ENCODE measurements around the gene TMEM238L.

Gene TMEM238L

DNA sequence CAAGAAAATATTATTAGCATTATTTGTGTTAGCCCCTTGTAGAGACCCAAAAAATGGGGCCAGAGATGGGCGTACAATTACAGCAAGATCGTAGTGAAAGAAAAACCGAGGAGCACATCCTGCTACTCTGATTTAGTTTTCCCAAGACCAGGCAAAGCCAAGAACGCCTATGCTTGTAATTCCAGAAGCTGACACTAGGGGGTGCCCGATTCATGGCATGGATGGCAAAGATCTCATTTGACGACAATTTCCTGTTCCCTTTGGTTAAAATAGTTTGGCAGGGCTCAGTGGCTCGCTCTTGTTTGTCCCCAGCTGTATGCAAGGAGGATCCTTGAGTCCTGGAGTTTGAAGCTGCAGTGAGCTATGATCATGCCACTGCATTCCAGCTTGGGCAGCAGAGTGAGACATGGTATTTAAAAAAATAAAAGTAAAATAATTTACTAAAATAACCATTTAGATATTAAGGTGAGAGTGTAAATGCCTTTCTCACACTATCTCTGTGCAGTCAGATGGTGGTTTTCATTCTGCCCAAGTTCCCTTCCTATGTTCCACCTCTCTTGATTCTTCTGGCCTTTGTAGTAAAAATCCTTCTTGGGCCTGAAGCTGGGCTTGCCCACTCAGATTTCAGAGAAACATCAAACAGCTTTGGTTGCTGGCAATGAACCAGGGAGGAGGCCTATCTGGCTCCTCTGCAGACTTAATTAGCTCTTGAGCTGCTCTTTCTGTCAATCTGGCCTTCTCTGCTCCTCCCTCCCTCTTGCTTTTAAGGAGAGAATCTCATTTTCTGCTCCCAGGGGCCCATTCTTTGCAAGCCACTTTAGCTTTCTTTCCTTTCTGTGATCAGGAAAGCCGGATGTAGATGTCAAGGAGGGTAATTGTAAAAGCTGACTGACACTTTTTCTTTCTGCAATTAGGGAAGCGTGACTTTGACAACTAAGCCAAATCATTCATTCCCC, 31.2 kb downstream of the TMEM238L start:
- DNase-seq: peak in 1 of 3 experiments; percentile 18

DNA sequence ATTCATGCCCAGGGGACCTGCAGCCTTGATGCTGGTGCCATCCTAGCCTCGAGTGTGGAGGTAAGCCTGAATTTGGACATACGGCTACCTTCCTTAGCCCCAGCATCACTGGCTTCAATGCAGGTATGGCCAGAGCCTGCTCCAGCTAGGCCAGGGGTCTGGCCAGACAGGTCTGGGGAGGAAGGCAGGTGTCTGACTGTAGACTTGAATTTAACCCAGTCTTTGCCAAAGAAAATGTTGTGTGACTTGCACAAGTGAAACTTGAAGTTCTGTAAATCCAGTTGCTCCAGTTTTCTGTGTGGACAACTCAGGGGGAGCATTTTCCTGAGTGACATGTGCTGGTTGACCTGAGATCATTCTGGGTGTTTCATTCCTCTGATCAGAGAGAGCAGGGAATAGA, 32.8 kb downstream of the TMEM238L start:
- DNase-seq: no peak

DNA sequence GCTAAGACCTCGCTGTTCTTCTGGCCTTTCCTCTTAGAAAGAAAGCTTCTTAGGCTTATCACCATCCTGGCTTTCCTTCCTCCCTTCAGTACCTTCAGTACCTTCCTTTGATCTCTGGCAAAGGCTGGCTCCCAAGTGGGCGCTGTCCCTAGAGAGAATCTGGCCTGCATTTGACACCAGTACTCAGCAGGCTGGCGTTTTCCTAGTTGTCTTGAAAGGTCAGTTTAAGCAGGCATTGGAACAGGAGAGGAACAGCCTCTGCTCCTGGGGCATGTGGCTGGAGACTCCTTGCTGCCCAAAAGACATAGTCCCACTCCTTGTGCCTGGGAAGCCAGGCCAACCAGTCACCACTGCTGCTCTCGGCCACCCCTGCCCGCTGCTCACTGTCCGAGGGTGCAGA, 34.1 kb downstream of the TMEM238L start:
- no peak for DNase-seq

DNA sequence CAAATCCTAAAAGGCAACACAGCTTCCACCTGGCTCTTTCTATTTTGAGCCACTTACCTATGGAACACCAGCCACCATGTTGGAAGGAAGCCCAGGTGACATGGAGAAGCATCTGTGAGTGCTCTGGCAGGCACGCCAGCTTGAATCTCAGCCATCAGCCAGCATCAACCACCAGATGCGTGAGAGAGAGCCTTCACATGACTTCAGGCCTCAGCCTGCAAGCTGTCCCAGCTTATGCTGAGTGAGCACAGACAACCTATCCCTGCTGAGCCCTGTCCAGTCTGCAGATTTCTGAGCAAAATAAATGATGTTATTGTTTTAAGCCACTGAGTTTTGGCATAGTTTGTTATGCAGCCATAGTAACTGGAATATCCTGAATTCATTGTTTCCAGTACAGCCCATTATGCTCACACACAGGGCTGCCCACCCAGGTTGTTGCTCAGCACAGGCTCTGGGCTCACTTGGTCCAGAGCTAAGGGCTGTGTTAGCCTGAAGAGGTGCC, 35.1 kb downstream of the TMEM238L start:
- no peak for DNase-seq

DNA sequence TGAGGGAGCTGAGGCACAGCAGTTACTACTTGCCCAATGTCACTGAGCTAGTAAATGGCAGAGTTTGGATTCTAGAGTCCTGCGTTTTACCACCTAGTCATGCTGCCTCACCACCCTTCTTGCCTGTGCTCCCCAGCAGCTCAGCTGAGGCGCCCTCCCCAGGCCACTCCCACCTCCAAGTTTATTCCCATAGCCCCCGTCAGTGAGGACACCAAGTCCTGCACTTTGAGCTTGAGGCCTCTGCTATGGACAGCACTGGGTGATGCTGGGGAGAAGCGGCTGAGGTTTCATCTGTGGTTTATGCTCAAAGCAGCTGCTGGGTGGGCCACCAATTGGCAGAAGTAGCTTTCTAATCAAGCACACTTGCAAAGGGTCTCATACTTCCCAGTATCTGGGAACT, 36.7 kb downstream of the TMEM238L start:
- no peak for DNase-seq

DNA sequence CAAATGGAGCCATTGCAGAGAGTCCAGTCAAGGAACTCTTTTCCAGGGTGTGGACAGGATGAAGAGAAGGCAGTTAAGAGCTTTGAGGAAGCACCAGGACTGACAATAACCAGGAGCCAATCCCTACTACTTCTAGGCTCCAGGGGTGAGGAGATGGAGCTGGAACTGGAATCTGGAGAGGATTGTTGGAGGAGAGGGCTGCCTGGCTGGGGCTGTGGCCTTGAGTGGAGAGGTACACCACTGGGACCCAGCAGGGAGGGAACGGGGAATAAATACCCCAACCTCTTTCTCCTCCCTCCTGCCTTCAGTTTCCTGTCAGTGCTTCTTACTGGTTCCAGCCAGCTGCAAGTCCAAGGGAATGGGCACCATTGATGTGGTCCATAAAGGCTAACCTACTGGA, 41.9 kb downstream of the TMEM238L start:
- DNase-seq: no peak

DNA sequence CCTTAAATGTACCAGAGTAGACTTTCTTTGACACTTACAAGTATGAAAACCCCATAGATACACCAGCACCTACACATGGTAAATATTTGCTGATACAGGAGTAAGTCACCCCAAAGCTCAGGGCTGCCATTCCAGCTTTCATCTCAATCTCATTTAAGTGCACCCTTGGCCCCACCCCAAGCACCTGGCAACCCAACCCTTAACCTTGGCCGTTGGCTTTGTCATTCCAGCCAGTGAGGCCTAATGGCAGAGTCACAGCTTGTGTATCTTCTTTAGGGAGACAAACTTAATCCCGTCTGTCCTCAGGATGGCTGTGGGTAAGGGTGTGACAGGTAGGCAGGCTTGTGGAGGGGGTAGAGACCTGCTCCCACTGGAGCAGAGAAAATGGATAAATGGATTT, 42.6 kb downstream of the TMEM238L start:
- DNase-seq: no peak

DNA sequence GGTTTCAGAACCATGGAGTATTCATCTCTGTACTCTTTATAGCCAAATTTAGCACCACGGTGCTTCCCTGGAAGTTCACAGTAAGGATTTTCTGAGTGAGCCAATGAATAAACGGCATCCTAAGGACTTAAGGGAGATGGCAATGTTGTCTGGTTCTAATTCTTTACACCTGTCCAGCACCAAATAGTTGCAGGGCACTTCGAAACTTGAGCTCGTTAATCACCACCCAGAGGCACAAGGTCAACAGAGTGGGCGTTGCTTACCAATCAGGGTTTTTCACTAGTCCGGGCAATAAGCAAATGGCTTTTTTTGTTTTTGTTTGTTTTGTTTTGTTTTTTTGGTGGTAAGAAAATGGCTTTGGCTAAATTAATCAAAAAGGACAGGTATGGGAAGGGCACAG, 45.8 kb downstream of the TMEM238L start:
- DNase-seq: no peak

DNA sequence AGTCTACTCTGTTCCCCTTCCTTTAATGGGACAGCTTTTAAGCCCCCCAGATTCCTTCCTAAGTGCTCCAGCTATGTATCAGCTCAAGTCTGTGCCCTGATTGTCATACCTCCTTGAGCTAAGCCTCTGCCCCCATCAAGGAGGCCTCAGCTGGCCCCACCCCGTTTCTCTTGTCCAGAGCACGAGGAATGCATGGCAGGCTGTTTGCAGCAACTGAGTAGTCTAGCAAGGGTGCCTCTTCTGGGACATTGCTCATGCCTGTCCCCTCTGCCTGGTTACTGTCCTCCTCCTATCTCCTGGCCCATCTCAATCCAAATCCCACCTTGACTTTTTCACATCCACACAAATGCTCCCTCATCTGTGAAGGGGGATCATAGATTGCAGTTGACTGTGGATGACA, 46.3 kb downstream of the TMEM238L start:
- DNase-seq: no peak

DNA sequence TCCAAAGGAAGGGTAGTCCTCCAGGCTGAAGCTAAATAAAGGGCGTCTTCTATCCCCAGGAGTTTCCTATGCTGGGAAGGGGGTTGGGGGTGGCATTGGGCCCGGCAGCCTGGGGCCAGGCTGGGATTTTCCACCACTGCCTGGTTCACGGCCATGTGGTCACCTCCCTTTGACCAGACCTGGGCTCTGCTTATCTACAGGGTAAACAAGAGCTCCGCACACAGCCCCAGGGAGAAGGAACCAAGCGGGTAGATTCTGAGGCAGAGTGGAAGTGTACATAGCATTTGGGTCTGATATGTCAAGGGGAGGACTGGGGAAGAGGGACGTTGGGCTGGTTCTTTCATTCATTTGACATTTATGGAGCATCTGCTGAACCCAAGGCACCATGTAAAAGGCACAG, 46.8 kb downstream of the TMEM238L start:
- DNase-seq: no peak

DNA sequence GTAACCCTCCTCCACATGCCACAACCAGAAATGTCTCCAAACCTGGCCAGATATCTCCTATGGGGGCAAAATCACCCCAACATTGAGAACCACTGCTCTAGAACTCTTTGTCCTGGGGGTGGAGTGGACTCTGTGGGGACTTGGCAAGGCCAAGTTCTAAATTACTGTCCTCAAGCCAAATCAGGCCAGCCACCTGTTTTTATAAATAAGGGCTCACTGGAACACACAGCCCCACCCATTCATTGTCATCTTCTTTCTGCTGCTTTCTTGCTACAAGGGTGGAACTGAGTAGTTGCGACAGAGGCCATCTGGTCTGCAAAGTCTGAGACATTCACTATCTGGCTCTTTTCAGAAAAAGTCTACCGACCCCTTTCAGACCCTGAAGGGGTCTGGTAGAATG, 47.3 kb downstream of the TMEM238L start:
- no peak for DNase-seq

DNA sequence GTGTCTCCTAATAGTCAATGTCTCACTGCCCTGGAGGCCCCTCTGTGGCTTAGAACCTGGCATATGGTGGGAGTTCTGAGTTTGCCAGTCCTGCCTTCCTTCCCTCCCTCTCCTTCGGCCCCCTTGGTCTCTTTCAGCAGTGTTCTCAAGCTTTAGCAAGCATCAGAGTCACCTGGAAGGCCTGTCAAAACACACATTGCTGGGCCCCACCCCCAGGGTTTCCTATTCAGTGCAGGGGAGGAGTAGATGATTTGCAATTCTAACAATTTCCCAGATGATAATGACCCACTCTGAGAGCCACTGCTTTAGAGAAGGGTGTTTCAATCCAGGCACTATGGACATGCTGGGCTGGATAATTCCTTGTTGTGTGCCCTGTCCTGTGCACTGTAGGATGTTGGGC, 47.7 kb downstream of the TMEM238L start:
- DNase-seq: no peak

DNA sequence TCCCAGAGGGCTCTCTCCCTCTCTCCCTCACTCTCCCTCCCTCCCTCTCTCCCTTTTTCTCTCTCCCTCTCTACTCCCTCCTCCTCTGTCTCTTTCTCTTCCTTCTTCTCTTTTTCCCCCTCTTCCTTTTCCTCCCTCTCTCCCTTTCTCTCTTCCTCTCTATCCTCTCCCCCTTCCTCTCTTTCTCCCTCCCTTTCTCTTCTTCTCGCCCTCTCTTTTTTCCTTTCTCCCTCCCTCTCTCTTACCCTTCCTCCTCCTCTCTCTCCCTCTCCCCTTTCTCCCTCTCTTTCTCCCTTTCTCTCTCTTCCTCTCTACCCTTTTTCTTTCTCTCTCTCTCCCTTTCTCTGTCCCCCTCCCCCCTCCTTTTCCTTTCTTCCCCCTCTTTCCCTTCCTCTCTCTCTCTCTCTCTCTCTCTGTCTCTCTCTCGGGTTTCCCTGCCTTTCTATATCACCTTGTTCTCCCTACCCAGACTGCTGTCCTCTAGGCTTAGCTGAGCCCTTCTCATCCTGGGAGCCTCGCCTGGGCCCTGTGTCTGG, 48.2 kb downstream of the TMEM238L start:
- DNase-seq: no peak

DNA sequence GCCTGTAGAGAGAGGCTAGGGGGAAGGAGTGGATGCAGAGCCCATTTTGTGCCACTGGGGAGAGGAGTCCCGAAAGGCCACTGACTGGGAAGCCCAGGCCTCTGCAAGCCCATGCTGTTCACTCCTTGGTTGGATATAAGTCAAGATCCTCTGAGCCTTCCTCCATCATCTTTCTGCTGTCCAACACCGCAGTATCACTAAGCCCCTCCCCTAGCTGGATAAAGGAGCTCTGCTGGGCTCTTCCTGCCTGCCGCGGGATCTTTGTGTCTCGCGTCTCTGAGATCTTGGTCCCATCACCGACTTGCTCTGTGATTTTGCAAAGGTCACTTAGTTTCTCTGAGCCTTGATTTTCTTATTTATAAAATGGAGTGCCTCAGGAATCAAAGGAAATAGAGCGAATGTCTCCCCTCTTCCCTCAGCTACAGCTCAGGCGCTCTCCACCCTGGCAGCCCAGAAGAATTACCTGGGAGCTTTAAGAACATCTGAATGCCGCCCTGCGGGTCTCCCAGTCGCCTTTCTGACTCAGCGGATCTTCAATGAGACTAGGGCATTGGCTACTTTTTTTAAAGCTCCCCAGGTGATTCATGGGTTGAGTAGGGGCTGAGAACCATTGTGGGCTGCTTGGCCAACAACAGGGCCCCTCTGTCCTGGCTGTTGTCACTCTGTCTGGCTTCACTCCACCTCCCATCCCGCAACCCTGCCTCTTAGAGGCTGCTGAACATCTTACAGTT, 48.9 kb downstream of the TMEM238L start:
- no peak for DNase-seq

DNA sequence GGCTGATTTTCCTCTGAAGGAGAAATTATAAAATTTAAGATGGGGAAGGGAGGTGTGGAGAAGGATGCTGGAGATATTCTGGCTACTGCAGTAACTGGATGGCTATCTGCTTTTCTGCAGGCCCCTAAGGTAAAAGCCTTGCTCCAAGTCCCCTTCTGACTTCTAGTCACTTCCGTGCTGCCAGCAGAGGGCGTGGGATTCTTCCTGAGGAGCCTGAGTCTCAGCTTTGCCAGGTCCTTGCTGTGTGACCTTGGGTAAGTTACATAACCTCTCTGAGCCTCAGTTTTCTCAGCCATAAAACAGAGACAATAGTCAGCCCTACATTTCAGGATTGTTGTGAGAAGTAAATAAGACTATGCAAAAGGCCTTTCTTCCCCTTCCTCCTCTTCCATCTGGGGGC, 49.8 kb downstream of the TMEM238L start:
- DNase-seq: no peak

DNA sequence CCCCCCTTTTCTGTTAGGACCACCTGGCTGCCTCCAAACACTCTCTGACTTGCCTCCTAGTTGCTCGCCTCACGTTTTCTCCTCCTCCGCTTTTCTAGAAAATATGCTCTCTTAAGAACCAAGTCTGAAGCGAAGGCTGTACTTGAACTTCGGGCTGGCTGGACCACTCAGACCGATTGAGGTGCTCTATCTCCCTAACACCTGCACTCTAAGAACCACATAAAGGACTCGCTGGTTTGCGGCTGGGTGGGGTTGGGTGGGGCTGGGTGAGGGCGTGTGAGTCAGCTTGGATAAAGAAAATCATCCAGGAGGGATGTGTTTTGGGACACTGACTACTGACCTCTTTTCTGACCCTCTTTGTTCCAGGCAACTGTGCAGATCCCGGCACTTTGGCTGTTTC, 51.2 kb downstream of the TMEM238L start:
- no peak for DNase-seq

DNA sequence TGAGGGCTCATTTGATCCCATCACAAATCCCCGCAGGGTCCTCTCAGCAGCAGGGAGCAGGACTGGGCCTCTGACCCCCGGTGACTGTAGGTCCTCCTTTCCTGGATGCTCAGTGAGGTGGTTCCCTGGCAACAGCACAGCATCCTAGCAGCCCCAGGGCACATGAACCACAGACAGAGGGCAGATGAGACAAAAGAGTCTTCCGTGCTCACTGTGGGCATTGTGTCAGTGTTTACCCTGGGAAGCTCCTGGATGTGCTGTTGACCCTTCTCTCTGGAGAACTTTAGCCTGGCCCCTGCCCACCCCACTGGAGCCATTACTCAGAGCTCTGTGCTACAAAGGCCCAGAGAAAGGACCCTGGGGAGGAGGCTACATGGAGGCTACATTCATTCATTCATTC, 52.3 kb downstream of the TMEM238L start:
- peak in 2 of 3 experiments; percentile 2 to 44 for DNase-seq

DNA sequence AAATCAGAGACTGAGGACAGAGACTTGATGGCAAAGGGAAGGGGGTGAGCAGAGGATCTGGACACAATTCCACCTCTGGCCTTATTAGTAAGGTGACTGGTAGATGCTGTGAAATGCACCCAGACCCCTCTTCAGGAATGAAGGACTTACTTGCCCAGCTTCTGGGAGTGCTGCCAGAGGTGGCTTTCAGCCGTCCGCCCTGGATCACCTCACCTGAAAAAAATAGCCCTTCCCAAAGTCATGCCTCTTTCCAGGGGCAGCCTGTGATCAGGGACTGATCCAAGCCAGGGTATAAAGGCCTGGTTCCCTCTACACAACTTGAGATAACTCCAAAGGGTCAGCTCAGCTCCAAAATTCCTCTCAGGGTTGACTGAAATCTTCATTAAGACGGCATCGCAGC, 53.7 kb downstream of the TMEM238L start:
- DNase-seq: no peak

DNA sequence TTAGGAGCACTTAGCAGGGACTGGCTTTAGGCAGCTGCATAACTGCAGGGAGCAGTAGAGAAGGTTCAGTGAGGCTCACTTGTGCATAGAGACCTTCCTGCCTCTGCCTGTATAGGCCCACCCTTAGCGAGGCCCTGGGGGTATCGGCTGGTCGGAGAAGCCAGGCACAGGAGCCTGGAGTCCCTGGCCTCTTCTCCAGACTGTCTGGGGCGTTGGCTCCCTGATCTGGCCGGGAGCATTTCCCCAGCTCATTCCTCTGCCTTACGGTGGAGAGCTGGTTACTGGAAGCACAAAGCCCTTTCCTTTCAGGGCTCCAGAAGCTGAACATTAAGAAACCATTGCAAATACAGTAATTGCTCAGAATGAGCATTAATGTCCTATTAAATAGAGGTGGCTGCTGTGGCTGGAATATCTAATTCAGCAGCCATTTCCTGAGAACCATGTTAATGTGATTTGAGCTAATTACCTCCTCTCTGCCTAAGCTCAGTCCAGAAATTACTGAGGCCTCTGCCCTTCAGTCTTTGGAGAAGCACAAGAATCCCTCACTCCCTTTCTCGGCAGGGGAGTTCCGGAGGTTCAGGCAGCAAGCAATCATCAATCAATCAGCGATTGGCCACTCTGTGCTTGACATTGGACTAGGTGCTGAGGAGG, 55.2 kb downstream of the TMEM238L start:
- no peak for DNase-seq

DNA sequence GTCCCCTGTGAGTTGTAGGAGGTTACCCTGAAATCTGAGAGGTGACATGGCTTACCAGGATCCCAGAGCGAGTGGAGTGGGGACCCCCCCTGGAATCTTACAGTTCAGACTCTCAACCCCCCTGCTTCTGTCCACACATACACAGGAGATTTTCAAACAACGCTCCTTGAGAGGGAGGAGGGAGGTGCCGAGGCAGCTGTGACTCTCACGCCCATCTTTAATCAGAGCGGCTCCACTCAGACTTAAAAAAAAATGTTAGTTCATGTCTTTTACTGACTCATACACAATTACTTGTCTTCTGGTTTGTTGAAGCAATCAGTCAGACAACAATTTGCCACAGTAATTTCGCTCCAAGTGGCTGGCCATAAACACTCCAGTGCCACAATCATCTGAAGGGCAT, 58.7 kb downstream of the TMEM238L start:
- no peak for DNase-seq
